ENCODE measurements around the gene SRPX2. TPM values are rescaled to one million over a fixed set of nuclear protein-coding genes. Genes with fewer than 3 reads are reported as not detected.
"Not testable (repeated sequence)": the region's sequence is repeated elsewhere in the genome, so short reads cannot be mapped to it uniquely, and the experiment has no call there.

SRPX2 gene
- total RNA-seq, 1 donor from 2014 or later, result 89.0 TPM

GRCh38 chrX:100696699-100697351 lies 52.8 kb downstream of the SRPX2 start:
- DNase-seq (ENCODE audit: low spot score), result no peak

GRCh38 chrX:100698551-100698950 lies 54.6 kb downstream of the SRPX2 start:
- DNase-seq (ENCODE audit: low spot score), result no peak

GRCh38 chrX:100700809-100701208 lies 56.8 kb downstream of the SRPX2 start:
- DNase-seq (ENCODE audit: low spot score), result no peak

DNA sequence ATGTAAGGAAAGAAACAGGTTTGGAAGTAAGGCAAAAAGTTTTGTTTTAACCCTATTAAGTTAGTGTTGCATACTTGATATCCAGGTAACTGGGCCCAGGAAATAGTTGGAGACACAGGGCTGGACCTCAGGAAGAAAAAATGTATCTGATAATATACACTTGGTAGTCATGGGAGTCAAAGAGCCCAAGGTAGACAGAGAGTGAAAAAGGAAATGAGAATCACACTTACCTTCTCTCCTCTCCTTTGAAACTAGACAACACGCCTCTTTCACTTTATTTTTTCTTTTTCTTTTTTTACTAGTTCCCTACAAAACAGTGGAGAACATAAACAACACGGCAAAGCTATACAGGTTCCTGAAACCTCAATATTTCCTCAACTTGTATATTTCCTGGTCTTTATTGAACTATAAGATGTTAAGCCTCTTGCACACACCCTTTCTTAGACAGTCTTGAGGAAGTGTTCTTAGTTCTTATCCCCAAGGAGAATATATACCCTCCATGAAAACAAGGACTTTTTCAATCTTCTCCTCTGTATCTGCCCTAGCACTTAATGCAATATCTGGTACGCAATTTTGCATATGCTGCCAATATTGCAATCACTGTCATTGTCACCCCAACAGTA lies 60.7 kb downstream of the SRPX2 start:
- no peak for DNase-seq (ENCODE audit: low spot score)

DNA sequence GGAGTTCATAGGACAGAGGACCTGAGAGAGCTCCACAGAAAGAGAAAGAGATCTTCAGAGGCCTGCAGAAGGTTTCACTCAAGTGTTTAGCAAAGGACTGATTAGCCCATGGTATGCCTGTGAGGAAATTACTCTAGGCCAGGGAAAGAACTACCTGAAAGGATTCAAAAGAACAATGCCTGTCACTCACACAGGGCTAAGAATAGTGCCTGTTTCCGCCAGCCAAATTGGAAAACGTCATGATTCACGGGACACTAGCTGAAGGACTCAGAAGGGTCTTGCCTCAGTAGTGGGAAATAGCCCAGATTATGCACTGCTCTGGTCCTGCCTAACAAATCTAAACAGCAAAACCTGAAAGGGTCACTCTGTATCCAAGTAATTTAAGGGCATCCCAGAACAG lies 66.8 kb downstream of the SRPX2 start:
- DNase-seq (ENCODE audit: low spot score), result no peak

DNA sequence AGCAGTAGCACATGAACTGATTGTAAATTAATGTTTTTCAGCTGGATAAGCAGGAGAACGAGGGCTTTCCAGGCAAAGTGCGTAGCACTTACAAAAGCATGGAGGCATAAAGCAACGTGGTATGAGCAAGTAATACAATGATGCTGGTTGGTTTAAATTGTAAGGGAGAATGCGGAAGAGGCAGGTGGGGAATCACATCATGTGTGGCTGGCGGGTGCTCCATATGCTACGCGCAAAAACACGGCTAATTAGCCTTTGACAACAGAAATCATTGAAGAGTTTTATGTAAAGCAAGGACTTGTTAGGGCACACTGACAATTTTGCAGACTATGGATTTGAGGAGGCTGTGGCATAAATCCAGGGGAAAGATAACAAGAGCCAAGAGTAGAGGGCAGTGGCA lies 73.4 kb downstream of the SRPX2 start:
- no peak for DNase-seq (ENCODE audit: low spot score)

DNA sequence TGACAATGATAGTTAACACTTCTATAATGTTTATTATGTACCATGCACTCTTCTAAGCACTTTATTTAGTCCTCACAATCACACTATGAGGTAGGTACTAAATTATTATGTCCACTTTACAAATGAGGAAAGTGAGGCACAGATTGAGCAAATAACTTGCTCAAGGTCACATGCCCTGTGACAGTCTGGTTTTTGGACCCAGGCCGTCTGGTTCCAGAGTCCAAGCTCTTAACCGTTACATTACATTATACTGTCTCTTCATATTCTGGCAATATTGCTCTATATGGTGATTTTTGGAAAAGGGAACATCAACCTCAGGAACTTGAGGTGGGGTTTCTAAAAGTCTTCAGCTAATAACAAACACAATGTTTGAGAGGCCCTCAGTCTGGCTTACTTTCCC lies 75.1 kb downstream of the SRPX2 start:
- DNase-seq (ENCODE audit: low spot score), result no peak

DNA sequence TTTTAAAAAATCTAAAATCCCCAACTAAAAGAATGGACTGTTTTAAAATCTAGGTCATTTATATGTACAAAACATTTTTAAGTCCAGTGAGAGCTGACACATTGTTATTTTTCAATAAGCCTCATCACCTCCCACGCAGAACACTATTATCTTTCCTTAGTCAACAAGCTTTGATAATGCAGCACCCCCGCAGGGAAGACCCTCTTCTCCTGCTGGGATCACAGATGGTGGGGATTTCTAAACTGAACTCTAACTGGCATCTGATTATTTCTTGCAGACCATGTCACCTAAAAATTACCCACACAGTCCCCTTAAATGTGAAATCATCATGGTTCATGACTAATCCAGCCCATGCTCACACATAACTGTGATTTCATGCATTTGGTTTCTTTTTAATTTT lies 76.3 kb downstream of the SRPX2 start:
- no peak for DNase-seq (ENCODE audit: low spot score)

- no peak for DNase-seq (ENCODE audit: low spot score)
Measured at GRCh38 chrX:100721328-100721727, 77.3 kb downstream of the SRPX2 start.

GRCh38 chrX:100724006-100724405 lies 80.0 kb downstream of the SRPX2 start:
- not testable (repeated sequence) for DNase-seq (ENCODE audit: low spot score)

Other genes with a start within 250 kb of the SRPX2 start
- 2.8 TPM for gene PCDH19, start 233.9 kb upstream of the SRPX2 start, total RNA-seq
- gene TNMD, start 59.3 kb upstream of the SRPX2 start, total RNA-seq, result not detected
- 115 TPM for gene TSPAN6, start 7.4 kb upstream of the SRPX2 start, total RNA-seq
- gene SYTL4, start 87.9 kb downstream of the SRPX2 start, total RNA-seq, result 11.4 TPM
- gene CSTF2, start 176.2 kb downstream of the SRPX2 start, total RNA-seq, result 23.7 TPM
- 0.78 TPM for gene NOX1, start 230.2 kb downstream of the SRPX2 start, total RNA-seq